RPMI8226 (cell line): Measurements from ENCODE around the gene ELP1.
"Not testable (repeated sequence)": the region's sequence is repeated elsewhere in the genome, so short reads cannot be mapped to it uniquely, and the experiment has no call there.

Experiments
- DNase-seq: peaks from one replicate; pipeline ENCODE4 v3.0.0-alpha.2; 2015

Gene ELP1

DNA sequence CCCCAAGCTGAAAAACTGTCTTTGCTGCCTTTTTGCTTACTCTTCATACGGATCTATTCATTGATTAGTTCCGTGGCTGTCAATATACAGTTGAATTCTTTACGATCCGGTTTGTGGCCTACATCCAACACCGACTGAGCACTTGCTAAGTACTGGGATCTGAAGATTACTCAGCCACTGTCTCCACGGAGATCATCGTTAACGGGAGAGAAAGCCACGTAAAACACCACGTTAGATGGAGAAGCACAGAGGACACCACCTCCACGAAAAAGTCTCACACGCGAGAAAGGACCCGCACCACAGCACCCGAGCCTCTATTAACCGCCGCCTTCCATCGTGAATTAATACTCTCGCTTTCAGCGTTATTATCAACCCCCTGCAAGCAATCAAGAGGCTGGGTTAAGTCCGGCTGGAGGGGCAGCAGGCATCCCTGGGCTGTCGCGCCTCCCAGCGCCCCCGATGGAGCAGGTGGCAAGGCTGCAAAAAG lies 650 bp downstream of the ELP1 start:
- DNase-seq, result peak; percentile 4

GRCh38 chr9:108928386-108928785 lies 5.5 kb downstream of the ELP1 start:
- no peak for DNase-seq

DNA sequence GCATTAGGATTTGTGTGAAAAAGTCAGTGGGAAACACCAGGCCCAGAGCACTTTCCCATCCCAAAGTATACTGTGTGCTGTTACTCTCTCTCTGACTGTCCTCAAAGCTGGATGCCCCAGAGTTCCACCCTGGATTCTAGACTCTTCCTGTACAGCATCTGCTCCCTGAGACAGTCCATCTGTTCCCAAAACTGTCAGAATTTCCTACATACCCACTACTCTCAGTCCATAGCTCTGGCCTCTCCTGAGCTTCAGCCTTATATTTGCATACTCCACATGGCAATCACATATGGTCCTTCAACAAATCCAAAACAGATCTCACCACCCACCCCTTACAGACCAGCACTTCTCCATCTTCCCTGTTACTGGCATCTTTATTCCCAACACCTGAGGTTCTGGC lies 9.5 kb downstream of the ELP1 start:
- no peak for DNase-seq

GRCh38 chr9:108921200-108921599 lies 12.7 kb downstream of the ELP1 start:
- DNase-seq, result no peak

GRCh38 chr9:108920401-108920800 lies 13.5 kb downstream of the ELP1 start:
- not testable (repeated sequence) for DNase-seq

DNA sequence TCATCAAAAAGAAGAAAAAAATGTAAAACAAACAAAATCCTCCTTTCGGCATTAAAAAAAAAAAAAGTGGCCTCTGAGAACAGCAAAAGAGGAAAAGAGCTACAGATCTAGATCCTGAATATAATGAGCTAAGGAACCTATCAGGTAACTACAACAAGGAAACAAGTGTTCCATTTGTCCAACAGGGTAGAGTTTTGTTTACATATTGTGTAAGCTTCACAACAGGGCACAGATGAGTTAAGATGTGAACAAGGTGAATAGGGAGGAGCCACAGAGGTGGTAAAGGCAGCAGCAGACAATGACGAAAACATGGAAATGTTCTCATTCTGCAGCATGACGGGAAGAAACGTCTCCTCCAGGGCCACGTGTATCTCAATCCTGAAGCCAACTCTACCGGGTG lies 14.4 kb downstream of the ELP1 start:
- no peak for DNase-seq

DNA sequence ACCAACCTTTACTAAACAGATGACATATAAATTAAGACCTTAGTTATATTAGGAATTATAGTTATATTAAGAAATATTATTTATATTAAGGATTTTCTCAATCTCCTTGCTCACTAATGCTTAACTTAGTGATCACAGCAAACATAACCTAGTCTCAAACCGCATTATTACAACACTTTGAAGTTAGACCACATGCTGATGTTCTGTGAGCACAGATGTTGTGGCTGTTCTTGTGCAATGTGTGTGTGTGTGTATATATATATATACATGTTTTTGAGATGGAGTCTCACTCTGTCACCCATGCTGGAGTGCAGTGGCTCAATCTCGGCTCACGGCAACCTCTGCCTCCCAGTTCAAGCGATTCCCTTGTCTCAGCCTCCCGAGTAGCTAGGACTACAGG lies 20.5 kb downstream of the ELP1 start:
- no peak for DNase-seq

DNA sequence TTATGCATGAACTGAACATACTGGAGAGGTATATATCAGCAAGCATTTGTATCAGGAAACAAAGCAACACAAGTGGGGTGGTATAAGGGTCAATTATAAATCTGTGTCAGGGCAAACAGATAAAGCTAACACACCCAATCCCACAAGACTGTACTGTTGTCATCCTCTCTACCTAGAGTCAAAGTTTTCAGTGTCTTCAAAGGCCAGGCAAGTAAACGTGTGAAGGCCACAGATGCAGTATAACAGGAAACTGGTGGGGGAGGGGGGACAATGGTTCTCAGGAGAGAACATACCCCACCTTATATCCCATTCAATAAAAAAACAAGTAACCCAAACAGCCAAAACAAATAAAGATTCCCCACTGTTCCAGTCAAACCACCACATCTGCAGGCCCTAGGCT lies 22.1 kb downstream of the ELP1 start:
- no peak for DNase-seq

GRCh38 chr9:108910914-108911313 lies 23.0 kb downstream of the ELP1 start:
- no peak for DNase-seq

DNA sequence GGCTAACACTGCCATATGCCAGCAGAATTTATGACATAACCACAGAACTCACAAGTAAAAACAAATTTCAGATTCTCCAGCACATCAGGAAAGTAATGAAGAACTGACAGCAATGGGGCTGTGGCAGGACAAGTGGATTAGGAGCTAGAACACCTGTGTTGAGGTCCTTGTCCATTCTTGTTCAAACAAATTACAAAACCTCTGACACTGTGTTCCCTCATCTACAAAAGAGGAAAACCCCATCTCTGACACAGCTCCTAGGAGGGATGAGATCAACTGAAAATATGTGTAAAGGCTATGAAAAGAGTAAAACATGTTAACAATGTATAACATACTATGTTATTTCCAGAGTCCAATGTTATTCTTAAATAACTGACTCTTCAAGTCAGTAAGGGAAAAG lies 23.5 kb downstream of the ELP1 start:
- DNase-seq, result no peak

- no peak for DNase-seq
Measured at GRCh38 chr9:108905494-108905893, 28.4 kb downstream of the ELP1 start.

- DNase-seq, result no peak
Measured at GRCh38 chr9:108904161-108904560, 29.8 kb downstream of the ELP1 start.

DNA sequence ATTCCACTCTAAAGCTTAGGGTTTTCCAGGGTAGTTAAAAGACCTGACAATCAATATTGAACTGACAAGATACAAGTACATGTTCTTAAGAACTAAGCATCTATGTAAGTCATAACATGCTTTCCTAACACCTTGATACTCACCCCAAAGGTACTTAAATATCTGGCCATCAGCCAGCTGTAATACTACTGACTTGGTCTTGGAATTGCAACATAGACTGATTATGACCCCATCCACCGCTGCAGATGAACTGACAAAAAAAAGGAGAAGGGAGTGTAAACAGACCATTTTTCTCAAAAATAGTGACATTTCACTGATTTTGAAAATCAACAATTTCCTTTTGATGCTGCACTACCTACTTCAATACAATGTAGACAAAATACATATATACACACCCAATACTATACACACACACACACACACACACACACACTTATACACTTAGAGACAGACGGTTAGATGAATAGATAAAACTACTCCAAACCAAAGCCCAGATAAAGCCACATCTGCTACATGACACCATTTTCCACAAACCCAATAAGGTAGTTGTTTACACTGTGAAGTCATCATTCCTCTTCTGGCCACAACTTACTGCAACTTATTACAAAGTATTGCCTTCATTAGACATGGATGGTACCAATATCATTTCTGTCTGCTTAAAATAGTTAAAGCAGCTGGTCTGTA lies 30.4 kb downstream of the ELP1 start:
- no peak for DNase-seq

DNA sequence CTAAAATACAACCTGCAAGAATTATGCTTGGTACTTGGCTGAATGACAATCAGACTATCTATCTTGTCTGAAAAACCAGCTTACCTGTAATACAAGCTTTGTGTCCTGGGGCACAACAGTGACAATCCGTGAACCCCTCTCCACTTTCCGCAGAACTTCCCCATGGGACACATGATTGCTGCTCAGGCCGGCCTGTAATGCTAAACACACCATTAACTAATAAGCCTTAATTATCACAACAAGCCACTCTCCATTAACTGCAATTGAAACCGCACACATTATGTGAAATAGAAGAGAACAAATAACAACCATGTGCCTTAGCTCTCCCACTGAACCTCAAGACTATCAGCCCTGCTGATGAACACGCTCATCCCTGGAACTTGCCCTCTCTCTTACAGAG lies 33.7 kb downstream of the ELP1 start:
- no peak for DNase-seq

- DNase-seq, result not testable (repeated sequence)
Measured at GRCh38 chr9:108899023-108899695, 34.8 kb downstream of the ELP1 start.

DNA sequence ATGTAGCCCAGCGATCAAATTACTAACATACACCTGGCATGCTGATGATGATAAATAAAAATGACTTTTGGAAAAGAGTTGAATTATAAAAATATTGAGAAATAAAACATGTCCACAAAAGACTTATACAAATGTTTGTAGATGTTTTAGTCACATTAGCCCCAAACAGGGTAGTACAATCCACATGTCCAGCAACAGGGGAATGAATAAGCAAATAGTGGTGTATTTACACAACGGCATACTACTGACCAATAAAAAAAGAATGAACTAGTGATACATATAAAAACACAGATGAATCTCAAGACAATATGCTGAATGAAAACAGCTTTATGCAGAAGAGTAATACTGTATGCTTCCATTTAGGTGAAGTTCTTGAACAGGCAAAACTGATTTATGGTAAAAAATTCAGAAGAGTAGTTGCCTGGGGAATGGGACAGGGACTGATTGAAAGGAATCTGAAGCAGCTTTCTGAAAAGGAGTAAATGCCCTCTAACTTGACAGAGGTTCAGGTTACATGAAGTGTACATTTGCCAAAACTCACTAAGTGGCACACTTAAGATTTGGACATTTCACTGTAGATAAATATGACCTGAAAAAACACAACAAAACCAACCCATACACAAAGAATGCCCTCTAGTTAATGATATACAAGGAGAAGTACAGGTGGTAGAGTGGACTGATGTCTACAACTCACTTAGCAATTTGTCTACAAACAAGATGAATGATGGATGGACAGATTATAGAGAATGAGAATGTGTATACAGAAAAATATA lies 36.4 kb downstream of the ELP1 start:
- no peak for DNase-seq

DNA sequence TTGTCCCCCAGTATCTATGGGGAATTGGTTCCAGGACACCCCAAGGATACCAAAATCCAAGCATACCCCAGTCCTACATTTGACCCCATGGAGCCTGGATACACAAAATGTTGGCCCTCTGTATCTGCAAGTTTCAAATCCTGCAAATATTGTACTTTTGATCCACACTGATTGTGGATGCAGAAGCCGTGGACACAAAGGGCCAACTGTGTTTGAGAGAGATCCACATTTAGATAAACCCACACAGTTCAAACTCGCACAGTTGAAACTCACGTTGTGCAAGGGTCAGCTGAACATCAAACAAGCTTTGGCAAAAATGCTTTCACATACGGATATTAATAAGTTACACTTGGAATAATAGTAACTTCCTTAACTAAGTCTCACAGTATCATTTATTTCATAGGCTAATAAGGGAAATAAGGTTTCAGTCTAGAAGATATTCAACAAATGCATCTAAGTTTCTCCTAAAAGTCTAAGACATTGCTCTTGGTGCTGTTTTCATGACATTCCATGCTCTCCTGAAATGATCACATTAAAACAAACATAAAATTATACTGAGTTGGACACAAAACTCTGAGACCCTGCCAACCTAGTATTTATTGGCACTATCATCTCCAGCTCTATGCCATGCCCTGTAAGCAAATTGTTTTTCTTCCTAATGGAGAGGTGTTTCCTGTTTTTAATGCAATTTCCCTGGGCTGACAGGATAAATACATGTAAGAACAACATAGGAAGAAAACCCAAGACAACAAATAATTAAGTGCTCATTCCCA lies 39.5 kb downstream of the ELP1 start:
- no peak for DNase-seq

DNA sequence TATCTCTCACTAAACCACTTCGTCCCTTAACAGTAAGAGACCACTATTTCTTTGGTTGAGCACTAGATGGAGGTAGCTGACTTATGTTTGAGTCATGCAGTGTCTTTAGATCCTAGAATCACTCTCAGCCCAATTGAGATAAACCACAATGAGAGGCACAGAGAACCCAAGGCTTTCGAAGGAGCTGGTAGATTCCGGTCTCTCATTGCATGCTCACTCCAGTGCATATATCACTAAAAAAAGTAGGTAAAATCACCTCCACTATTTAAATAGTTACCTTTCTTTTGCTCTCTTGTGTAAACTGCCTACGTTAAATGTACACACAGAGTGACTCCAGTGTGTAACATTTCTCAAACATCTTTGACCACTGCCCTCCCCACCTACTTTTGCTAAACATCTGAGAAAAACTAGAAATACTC lies 44.3 kb downstream of the ELP1 start:
- DNase-seq, result no peak

DNA sequence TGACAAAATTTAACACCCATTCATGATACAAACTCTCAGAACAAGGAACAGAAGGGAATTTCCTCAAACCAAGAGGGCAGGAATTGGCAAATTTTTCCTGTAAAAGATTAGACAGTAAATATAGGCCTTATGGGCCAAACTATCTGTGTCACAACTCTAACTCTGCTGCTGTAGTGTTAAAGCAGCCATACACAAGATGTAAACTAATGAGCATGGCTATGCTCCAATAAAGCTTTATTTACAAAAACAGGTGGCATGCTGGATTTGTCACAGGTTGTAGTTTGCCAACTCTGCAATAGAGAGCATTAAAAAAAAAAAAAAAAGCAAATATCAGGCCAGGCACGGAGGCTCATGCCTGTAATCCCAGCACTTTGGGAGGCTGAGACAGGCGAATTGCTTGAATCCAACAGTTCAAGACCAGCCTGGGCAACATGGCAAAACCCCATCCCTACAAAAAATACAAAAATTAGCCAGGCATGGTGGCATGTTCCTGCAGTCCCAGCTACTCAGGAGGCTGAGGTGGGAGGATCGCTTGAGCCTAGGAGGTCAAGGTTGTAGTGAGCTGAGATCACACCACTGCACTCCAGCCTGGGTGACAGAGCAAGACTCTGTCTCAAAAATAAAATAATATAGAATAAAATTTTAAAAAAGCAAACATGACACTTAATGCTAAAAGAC lies 47.2 kb downstream of the ELP1 start:
- not testable (repeated sequence) for DNase-seq

- peak; percentile 69 for DNase-seq
Measured at GRCh38 chr9:108885643-108886348, 48.1 kb downstream of the ELP1 start.

DNA sequence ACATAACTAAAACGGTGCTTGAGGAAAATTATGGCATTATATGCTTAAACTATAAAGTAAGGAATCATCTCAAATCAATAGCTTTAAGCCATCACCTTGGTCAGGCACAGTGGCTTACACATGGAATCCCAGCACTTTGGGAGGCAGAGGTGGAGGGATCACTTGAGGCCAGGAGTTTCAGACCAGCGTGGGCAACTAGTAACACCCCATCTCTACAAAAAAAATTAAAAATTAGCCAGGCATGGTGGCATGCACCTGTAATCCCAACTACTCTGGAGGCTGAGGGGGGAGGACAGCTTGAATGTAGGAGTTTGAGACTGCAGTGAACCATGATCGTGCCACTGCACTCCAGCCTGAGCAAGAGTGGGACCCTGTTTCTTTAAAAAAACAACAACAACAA lies 49.2 kb downstream of the ELP1 start:
- no peak for DNase-seq

DNA sequence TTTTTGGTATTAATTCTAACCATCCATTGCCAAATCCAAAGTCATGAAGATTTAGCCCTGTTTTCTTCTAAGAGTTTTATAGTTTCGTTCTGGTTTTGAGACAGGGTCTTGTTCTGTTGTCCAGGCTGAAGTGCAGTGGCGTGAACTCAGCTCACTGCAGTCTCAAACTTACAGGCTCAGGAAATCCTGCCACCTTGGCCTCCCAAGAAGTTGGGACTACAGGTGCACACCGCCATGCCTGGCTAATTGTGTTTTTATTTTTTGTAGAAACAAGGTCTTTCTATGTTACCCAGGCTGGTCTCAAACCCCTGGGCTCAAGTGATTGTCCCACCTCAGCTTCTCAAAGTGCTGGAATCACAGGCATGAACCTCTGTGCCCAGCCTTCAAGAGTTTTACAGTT lies 50.8 kb downstream of the ELP1 start:
- no peak for DNase-seq
